Measurements from ENCODE around the gene NR1H3. TPM values are rescaled to one million over a fixed set of nuclear protein-coding genes. Genes with fewer than 3 reads are reported as not detected.

Gene NR1H3
- total RNA-seq, 1 experiment from 2014 or later = 26.3 TPM

DNA sequence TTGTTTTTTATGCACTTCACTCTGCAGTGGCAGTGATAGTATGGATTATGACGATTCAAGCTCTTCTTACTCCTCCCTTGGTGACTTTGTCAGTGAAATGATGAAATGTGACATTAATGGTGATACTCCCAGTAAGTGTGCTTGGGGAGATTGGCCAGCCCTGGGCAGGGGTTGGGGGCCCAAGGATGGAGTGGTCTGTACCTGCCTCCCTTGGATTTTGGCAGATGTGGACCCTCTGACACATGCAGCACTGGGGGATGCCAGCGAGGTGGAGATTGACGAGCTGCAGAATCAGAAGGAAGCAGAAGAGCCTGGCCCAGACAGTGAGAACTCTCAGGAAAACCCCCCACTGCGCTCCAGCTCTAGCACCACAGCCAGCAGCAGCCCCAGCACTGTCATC lies 26.4 kb downstream of the NR1H3 start:
- Histone ChIP-seq H2BK5ac (ENCODE audit: insufficient read length, low read length) (no peak overlapping the region), H3T11ph (ENCODE audit: low read length) (no peak overlapping the region), H3K27me3 (ENCODE audit: insufficient read depth, low read length) (no peaks in the 10 kb centered on the region), H3K23me2 (ENCODE audit: insufficient read length, low read depth, low read length, poor library complexity, severe bottlenecking) (no peaks in the 10 kb centered on the region), H3K4ac (ENCODE audit: low read depth, low read length) (no peak overlapping the region), H2BK120ac (ENCODE audit: low read depth, low read length, poor library complexity, severe bottlenecking) (no peak overlapping the region), H3K27ac (ENCODE audit: insufficient read length, low read depth, low read length) (no peak overlapping the region), H2BK15ac (ENCODE audit: low read depth, low read length) (no peak overlapping the region), H2BK20ac (ENCODE audit: low read depth, low read length, poor library complexity, severe bottlenecking) (no peak overlapping the region), H4K5ac (ENCODE audit: insufficient read length, low read depth, low read length) (no peak overlapping the region), H3K4me2 (ENCODE audit: insufficient read depth, insufficient read length, low read length) (no peak overlapping the region), H4K91ac (ENCODE audit: insufficient read length, low read depth, low read length) (no peak overlapping the region), H4K20me1 (ENCODE audit: control insufficient read depth, insufficient read depth, insufficient read length) (no peaks in the 10 kb centered on the region), H2AK5ac (ENCODE audit: insufficient read length, low read length) (no peak overlapping the region), H3K56ac (ENCODE audit: insufficient read length, low read depth, low read length) (no peak overlapping the region), H4K8ac (replicated peaks; ENCODE audit: insufficient read length, low read depth, low read length) (no peak overlapping the region), H3K23ac (ENCODE audit: insufficient read length, low read depth, low read length) (no peak overlapping the region), H2BK12ac (ENCODE audit: insufficient read length, low read depth, low read length) (no peak overlapping the region), H3K4me1 (ENCODE audit: insufficient read depth, low read length) (no peaks in the 10 kb centered on the region), H3K9me3 (ENCODE audit: control insufficient read depth, low read depth, low read length) (no peaks in the 10 kb centered on the region), H3K14ac (ENCODE audit: insufficient read depth, low read length) (no peak overlapping the region), H3K79me1 (ENCODE audit: insufficient read depth, low read depth, low read length, poor library complexity, severe bottlenecking) (no peaks in the 10 kb centered on the region), H2AFZ (ENCODE audit: low read length) (no peak overlapping the region), H3K18ac (ENCODE audit: insufficient read length, low read depth, low read length) (no peak overlapping the region), H3K79me2 (ENCODE audit: insufficient read depth, low read length) (no peaks in the 10 kb centered on the region), H3K9ac (ENCODE audit: extremely low read depth, insufficient read length, low read length) (no peak overlapping the region)
- TF ChIP-seq, protein P1, sequence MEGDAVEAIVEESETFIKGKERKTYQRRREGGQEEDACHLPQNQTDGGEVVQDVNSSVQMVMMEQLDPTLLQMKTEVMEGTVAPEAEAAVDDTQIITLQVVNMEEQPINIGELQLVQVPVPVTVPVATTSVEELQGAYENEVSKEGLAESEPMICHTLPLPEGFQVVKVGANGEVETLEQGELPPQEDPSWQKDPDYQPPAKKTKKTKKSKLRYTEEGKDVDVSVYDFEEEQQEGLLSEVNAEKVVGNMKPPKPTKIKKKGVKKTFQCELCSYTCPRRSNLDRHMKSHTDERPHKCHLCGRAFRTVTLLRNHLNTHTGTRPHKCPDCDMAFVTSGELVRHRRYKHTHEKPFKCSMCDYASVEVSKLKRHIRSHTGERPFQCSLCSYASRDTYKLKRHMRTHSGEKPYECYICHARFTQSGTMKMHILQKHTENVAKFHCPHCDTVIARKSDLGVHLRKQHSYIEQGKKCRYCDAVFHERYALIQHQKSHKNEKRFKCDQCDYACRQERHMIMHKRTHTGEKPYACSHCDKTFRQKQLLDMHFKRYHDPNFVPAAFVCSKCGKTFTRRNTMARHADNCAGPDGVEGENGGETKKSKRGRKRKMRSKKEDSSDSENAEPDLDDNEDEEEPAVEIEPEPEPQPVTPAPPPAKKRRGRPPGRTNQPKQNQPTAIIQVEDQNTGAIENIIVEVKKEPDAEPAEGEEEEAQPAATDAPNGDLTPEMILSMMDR (conservative IDR thresholded peaks at IDR 0.05) = no peak
- no peaks in the 10 kb centered on the region for H3K27me3 Mint-ChIP-seq (ENCODE audit: low read depth)
- H3K9me3 Mint-ChIP-seq = no peaks in the 10 kb centered on the region
- H3K27ac Mint-ChIP-seq = no peak overlapping the region
- WGBS (ENCODE audit: extremely low coverage, insufficient read length, low lambda C conversion rate) = no CpG with 5 or more reads among the region's 4 CpGs
- H3K4me3 Mint-ChIP-seq = no peak overlapping the region
- no peak for DNase-seq
- peaks cover 51 to 85% (median 65%) of the 10 kb centered on the region in 3 experiments; a peak in 6 of 7 replicates for H3K36me3 Mint-ChIP-seq (ENCODE audit: insufficient read depth in 1 of 3, low read depth in 3 of 3)
- peaks cover 2 to 14% of the 10 kb centered on the region in 2 experiments; a peak in 3 of 4 replicates for H3K4me1 Mint-ChIP-seq

All from H9 (cell line).